Upper lobe of left lung (tissue), 4 donors: Measurements from ENCODE around the gene AOAH.

Source experiments
- CTCF ChIP-seq, 6 experiments: fragments of 450-650 bp in 4 of 6; fragments of 200-600 bp in 2 of 6; sonication (generic) in 2 of 6; IDR thresholded peaks; one replicate each; pipeline ENCODE4 v1.5.1; 2016 to 2019; ENCODE audit warnings: antibody characterized with exemption in 6 of 6
- POLR2A ChIP-seq, 4 donors: fragments of 450-650 bp; IDR thresholded peaks; one replicate each; pipeline ENCODE4 v1.5.1; 2016 to 2017; ENCODE audit warnings: antibody characterized with exemption in 4 of 4, mild to moderate bottlenecking in 2 of 4
- POLR2AphosphoS5 ChIP-seq, 2 donors: sonication (generic); formaldehyde crosslinking; IDR thresholded peaks; one replicate each; pipeline ENCODE4 v1.5.1; 2017; ENCODE audit warnings: antibody characterized with exemption in 2 of 2

- TF ChIP-seq CTCF (IDR thresholded peaks at IDR 0.05) (no peak), POLR2AphosphoS5 (IDR thresholded peaks at IDR 0.05) (no peak), POLR2A (IDR thresholded peaks at IDR 0.05) (no peak)
Observed at GRCh38 chr7:36748017-36748487, 23.8 kb upstream of the AOAH start.
